ENCODE data around the gene ZNF746.

The ZNF746 gene

DNA sequence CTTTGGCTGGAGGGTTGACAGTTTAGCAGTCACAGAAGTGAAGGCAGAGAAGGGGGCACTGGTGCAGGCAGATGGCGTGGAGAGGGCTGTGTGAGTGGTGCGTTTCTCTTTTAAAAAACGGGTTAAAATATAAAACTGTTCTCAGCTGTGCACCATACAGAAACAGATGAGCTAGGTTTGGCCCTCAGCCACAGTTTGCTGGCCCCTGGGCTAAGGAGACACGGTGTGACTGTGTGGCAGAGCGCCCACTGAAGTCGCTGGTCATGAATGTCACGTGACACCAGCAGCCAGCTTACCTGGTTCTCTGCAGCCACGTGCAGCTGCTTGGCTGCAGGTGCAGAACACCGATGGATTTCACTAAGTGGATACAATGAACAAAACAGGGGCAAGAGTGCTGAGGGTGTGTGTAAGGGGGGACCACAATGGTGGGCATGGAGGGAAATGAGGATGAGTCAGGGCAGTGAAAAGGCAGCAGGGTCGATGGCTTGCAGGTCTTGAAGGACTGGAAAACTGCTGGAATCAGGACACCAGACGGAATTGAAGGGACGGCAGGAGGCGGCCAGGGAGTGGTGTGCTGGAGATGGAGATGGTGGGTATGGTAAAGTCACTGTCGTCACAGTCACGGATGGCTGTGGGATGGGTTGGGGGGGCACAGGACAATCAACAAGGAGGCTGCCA is 7.4 kb downstream of the ZNF746 start:
- DNase-seq (ENCODE audit: extremely low read depth, low read depth), result no peak
- TF ChIP-seq, protein P1, sequence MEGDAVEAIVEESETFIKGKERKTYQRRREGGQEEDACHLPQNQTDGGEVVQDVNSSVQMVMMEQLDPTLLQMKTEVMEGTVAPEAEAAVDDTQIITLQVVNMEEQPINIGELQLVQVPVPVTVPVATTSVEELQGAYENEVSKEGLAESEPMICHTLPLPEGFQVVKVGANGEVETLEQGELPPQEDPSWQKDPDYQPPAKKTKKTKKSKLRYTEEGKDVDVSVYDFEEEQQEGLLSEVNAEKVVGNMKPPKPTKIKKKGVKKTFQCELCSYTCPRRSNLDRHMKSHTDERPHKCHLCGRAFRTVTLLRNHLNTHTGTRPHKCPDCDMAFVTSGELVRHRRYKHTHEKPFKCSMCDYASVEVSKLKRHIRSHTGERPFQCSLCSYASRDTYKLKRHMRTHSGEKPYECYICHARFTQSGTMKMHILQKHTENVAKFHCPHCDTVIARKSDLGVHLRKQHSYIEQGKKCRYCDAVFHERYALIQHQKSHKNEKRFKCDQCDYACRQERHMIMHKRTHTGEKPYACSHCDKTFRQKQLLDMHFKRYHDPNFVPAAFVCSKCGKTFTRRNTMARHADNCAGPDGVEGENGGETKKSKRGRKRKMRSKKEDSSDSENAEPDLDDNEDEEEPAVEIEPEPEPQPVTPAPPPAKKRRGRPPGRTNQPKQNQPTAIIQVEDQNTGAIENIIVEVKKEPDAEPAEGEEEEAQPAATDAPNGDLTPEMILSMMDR (IDR thresholded peaks at IDR 0.05; ENCODE audit: low read depth, low read length), result no peak

DNA sequence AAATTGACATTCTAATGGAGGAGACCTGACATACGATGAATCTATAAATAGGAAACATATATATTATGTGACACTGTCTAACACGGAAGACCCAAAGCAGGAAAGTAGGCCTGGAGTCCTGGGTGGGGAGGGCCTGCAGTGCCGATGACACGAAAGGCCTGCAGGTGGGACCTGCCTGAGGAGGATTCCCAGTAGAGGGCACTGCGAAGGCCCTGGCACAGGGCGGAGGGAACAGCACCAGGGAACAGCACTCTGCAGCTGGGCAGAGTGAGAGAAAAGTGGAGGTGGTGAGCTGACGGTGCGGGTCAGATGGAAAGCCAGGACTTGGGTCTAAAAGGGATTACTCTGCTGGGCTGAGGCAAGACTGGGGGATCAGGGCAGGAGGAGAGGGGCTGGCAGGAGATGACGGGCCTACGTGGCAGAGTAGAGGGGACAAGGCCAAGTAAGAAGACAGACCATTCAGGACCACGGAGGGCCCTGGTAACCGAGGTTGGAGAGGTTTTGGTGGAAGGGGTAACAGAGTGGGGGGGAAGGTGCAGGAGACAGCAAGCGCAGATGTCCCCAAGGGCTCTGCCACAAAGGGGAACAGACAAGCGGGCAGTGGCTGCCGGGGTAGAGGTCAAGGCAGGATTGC is 8.1 kb downstream of the ZNF746 start:
- DNase-seq (ENCODE audit: extremely low read depth, low read depth), result no peak
- TF ChIP-seq, protein P1 (IDR thresholded peaks at IDR 0.05; ENCODE audit: low read depth, low read length), result no peak; the same call in 1 of the 2 replicates

DNA sequence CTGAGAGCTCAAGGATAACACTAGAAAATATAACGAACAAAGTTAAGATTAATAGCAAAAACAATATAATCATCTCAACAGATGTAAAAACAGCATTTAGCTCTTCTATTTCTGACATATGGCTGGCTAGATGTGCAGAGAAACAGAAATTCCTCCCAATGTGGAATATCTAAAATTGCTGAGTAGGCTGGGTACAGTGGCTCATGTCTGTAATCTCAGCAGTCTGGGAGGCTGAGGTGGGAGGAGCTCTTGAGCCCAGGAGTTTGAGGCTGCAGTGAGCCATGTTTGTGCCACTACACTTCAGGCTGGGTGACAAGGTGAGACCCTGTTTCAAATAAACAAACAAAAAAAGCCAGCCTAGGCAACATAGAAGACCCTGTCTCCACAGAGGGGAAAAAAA is 18.0 kb downstream of the ZNF746 start:
- no peak for DNase-seq (ENCODE audit: extremely low read depth, low read depth)
- TF ChIP-seq, protein P1 (IDR thresholded peaks at IDR 0.05; ENCODE audit: low read depth, low read length), result no peak

DNA sequence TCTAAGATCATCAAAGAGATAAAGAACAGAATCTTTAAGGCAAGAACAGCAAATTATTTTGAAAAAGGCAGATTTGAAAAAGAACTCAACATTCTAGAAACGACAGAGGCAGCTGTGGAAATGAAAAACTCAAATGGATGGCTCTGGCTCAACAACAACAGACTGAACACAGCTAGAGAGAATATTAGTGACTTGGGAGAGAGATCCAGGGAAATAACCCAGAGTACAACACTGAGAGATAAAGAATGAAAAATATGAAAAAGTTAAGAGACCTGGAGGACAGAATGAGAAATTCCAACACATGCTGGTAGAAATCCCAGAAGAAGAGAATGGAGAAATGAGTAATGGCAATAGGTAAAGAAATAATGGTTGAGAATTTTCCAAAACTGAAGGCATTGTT is 18.9 kb downstream of the ZNF746 start:
- TF ChIP-seq, protein P1 (IDR thresholded peaks at IDR 0.05; ENCODE audit: low read depth, low read length), result no peak
- no peak for DNase-seq (ENCODE audit: extremely low read depth, low read depth)

DNA sequence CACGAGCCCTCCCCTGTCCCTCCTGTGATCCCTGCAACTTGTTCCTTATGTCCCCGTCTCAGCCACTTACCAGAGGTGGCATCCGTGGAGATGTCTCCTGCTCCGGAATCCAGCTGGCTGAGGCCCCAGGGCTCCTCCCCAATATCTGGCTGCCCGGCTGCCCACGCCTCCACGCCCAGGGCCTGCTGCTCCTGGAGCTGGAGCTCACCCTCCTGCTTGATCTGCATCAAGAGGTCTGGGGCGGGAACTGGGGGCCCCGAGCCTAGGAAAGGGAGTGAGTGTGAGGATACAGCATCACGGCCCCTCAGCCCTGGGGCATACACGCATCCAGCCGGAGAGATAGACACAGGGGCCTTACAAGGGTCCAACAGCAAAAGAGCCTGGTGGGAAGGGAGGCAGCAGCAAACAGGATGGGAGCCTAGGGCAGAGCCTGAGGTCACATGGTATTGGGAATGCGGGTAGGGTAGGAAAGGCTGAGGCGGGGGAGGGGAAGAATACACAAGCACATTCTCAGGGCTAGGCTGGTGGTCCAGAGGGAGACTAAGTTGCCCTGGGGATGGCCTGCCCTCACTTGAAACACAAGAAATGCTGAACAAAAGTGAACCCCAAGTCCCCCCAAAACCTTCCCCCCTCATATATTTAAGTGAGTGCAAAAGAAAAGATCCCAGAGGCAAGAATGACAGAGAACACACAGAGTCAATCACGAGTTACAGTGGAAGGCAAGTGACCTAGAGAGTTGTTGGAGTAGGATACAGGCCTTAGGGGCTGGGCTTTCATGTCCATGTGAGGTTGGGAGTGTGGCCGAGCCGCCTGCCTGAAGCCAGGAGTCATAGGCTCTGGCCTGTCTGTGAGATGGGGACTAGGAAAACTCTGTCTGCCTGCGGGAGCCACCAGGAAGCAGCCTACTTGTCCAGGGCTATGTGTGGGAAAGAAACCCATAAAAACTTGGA is 19.8 kb downstream of the ZNF746 start:
- DNase-seq (ENCODE audit: extremely low read depth, low read depth), result no peak
- TF ChIP-seq, protein P1 (IDR thresholded peaks at IDR 0.05; ENCODE audit: low read depth, low read length), result no peak

DNA sequence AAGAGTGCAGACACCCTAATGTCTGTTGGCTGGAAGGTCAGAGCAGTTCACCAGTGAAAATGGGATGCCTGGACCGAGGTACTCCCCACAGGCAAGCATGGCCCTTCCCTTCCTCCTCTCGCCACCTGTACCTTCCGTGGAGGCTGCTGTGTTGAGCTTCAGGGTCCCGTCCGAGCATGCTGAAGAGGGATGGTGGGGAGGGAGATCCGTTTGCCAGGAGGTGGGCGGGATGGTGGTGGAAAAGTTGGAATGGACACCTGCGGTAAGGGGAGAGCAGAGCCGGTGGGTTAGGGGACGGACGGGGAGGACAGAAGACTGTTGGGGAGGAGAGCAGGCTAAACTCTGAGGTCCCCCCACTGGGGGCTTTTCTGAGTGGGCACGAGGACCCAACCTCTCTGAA is 20.8 kb downstream of the ZNF746 start:
- TF ChIP-seq, protein P1 (IDR thresholded peaks at IDR 0.05; ENCODE audit: low read depth, low read length), result no peak

More for the DNA sequence above, 20.8 kb downstream of the ZNF746 start:
- DNase-seq (ENCODE audit: extremely low read depth, low read depth), result no peak

Data from AG09319 (cell line).